Lung (tissue), 12 donors: ENCODE results near the gene ZNF700. TPM values are rescaled to one million over a fixed set of nuclear protein-coding genes. Genes with fewer than 3 reads are reported as not detected.
A peak's percentile ranks its signal among the peaks of the same experiment; 100 is the strongest.

ENCODE experiments used
- ATAC-seq: fragments of 200-7000 bp; cut with Tn5 transposase; one replicate; pipeline ENCODE4 v1.9.1; 2020; ENCODE audit warnings: moderate number of reproducible peaks; ENCODE audit not compliant: insufficient read depth, low FRiP score
- DNase-seq, 3 donors: peaks; one replicate each; pipeline ENCODE4 v3.0.0-alpha.2; 2013 to 2017
- H3K27ac ChIP-seq, 2 donors: one replicate each; pipeline ENCODE4 v1.5.1; 2013; ENCODE audit warnings: mild to moderate bottlenecking in 2 of 2, moderate library complexity in 2 of 2, control low read depth in 1 of 2, inconsistent platforms in 1 of 2, low read depth in 1 of 2, low read length in 1 of 2
- H3K27me3 ChIP-seq, 3 donors: one replicate each; pipeline ENCODE4 v1.5.1; 2013; ENCODE audit warnings: low read length in 2 of 3; ENCODE audit not compliant: control insufficient read depth in 3 of 3, insufficient read depth in 3 of 3
- H3K36me3 ChIP-seq, 4 donors: one replicate each; pipeline ENCODE4 v1.5.1; 2013; ENCODE audit warnings: low read length in 4 of 4, mild to moderate bottlenecking in 1 of 4, moderate library complexity in 1 of 4; ENCODE audit not compliant: control insufficient read depth in 4 of 4, insufficient read depth in 4 of 4
- H3K4me1 ChIP-seq, 5 donors: one replicate each; pipeline ENCODE4 v1.5.1; 2013; ENCODE audit warnings: low read length in 5 of 5, mild to moderate bottlenecking in 2 of 5, moderate library complexity in 1 of 5; ENCODE audit not compliant: control insufficient read depth in 5 of 5, insufficient read depth in 5 of 5
- H3K4me3 ChIP-seq: one replicate; pipeline ENCODE4 v1.5.1; 2013; ENCODE audit warnings: mild to moderate bottlenecking, control low read depth, moderate library complexity
- H3K9ac ChIP-seq, 2 donors: one replicate each; pipeline ENCODE4 v1.5.1; 2013; ENCODE audit warnings: low read length in 2 of 2, control low read depth in 1 of 2; ENCODE audit not compliant: insufficient read depth in 1 of 2
- H3K9me3 ChIP-seq, 4 donors: one replicate each; pipeline ENCODE4 v1.5.1; 2013; ENCODE audit warnings: low read length in 3 of 4, mild to moderate bottlenecking in 1 of 4, moderate library complexity in 1 of 4; ENCODE audit not compliant: control insufficient read depth in 4 of 4, insufficient read depth in 3 of 4
- CTCF ChIP-seq: IDR thresholded peaks from 2 replicates; pipeline ENCODE4 v1.5.1; 2012; ENCODE audit warnings: mild to moderate bottlenecking; ENCODE audit errors: control extremely low read depth, extremely low read depth
- WGBS, 2 donors: extraction: QIAGEN DNeasy Blood & Tissue Kit; methylation state at CpG; one replicate each; pipeline ENCODE4 v1.1.7; 2013; 5-methylcytosine and 5-hydroxymethylcytosine counted together
- polyA plus RNA-seq, 2 donors: library from polyadenylated mRNA; stranded (reverse); fragments of 200-250 nt; gene quantifications; one replicate each; pipeline ENCODE4 v1.2.1, GENCODE V29; 2013
- total RNA-seq, 2 donors: library from RNA; depleted of rRNA in 1 of 2; stranded (reverse); fragments of >200 nt in 1 of 2; gene quantifications; one replicate each; pipeline ENCODE4 v1.2.1, GENCODE V29; 2014 to 2021
- donor health status: control.
- donor health status: control.
- donor health status: Bipolar disorder and iron deficiency.
- donor health status: healthy.
- donor health status: DM: yes; HTN: yes; CAD: no.

The ZNF700 gene
- total and polyA plus RNA-seq, 4 donors = 6.2 to 24.7 (median 12.5) TPM

- Histone ChIP-seq H3K36me3 (peaks cover 24 to 74% (median 41%) of the 10 kb centered on the region in 4 donors), H3K27me3 (no peaks in the 10 kb centered on the region), H3K9ac (no peak overlapping the region), H3K9me3 (peaks cover 36 to 74% (median 47%) of the 10 kb centered on the region in 4 donors), H3K27ac (no peak overlapping the region), H3K4me1 (no peaks in the 10 kb centered on the region), H3K4me3 (no peak overlapping the region)
- DNase-seq (no peak), ATAC-seq (no peak)
- 98 to 99% methylated on average over 5 of the region's 5 CpGs for WGBS, 2 donors
- TF ChIP-seq CTCF = no peak
Measured at GRCh38 chr19:11950312-11950711, 25.4 kb downstream of the ZNF700 start.

- H3K4me1 ChIP-seq = peaks cover 2 to 14% (median 6%) of the 10 kb centered on the region in 5 donors
- no peak overlapping the region for H3K4me3 ChIP-seq
- DNase-seq (peak; percentile 85), ATAC-seq (peak; percentile 71)
- peak overlapping the region; percentile 14 to 91 for H3K27ac ChIP-seq
- H3K36me3 ChIP-seq = peaks cover 0 to 1% (median 0%) of the 10 kb centered on the region in 4 donors
- WGBS, 2 donors = 34 to 43% methylated on average over 26 of the region's 26 CpGs
- peak; percentile 65 for TF ChIP-seq CTCF
- H3K9me3 ChIP-seq = no peaks in the 10 kb centered on the region
- no peaks in the 10 kb centered on the region for H3K27me3 ChIP-seq
- H3K9ac ChIP-seq = no peak overlapping the region
Measured at GRCh38 chr19:11963566-11964355, 38.9 kb downstream of the ZNF700 start.

GRCh38 chr19:11964496-11964857, 39.6 kb downstream of the ZNF700 start:
- Histone ChIP-seq H3K9me3 (no peaks in the 10 kb centered on the region), H3K9ac (peak overlapping the region in 1 of 2 donors; percentile 26), H3K4me3 (no peak overlapping the region), H3K36me3 (peaks cover 0 to 2% (median under 1%) of the 10 kb centered on the region in 4 donors), H3K4me1 (peaks cover 2 to 14% (median 6%) of the 10 kb centered on the region in 5 donors), H3K27me3 (no peaks in the 10 kb centered on the region), H3K27ac (peak overlapping the region; percentile 87 to 91)
- ATAC-seq (peak; percentile 10), DNase-seq (no peak)
- 5 to 6% methylated on average over 8 of the region's 8 CpGs for WGBS, 2 donors
- no peak for TF ChIP-seq CTCF
